DOHH2 (cell line): Measurements from ENCODE around the gene RPS8.

Experiments
- H3F3A ChIP-seq: fragments of 200-600 bp; sonication (generic), shearing (Covaris generic); 2 replicates; pipeline ENCODE4 v1.6.0; 2016; ENCODE audit warnings: antibody characterized with exemption, mild to moderate bottlenecking; ENCODE audit not compliant: control insufficient read depth, insufficient read depth
- H3K27ac ChIP-seq: fragments of 200-600 bp; sonication (generic); 2 replicates; pipeline ENCODE4 v1.5.1; 2014; ENCODE audit warnings: low read depth, mild to moderate bottlenecking, low read length, moderate library complexity
- H3K27me3 ChIP-seq: fragments of 200-600 bp; sonication (generic); 2 replicates; pipeline ENCODE4 v1.6.1; 2014; ENCODE audit warnings: mild to moderate bottlenecking, low read length, mixed read lengths; ENCODE audit not compliant: control insufficient read depth
- H3K36me3 ChIP-seq: fragments of 200-600 bp; sonication (generic); 2 replicates; pipeline ENCODE4 v1.6.1; 2014; ENCODE audit warnings: mild to moderate bottlenecking, low read length, moderate library complexity, mixed read lengths; ENCODE audit not compliant: control insufficient read depth
- H3K4me1 ChIP-seq: fragments of 200-600 bp; sonication (generic); 2 replicates; pipeline ENCODE4 v1.6.1; 2014; ENCODE audit warnings: mild to moderate bottlenecking, low read length, mixed read lengths; ENCODE audit not compliant: control insufficient read depth
- H3K4me2 ChIP-seq: fragments of 200-600 bp; sonication (generic); 2 replicates; pipeline ENCODE4 v1.6.0; 2014; ENCODE audit warnings: mild to moderate bottlenecking, low read length, moderate library complexity
- H3K4me3 ChIP-seq: fragments of 200-600 bp; sonication (generic); 2 replicates; pipeline ENCODE4 v1.5.1; 2014; ENCODE audit warnings: mild to moderate bottlenecking, low read length, mixed read lengths
- H3K79me2 ChIP-seq: fragments of 200-600 bp; sonication (generic); 2 replicates; pipeline ENCODE4 v1.6.1; 2014; ENCODE audit warnings: mild to moderate bottlenecking, low read length, mixed read lengths; ENCODE audit not compliant: control insufficient read depth
- H3K9me2 ChIP-seq: fragments of 200-600 bp; sonication (generic); replicated peaks from 2 replicates; pipeline ENCODE4 v1.6.1; 2014; ENCODE audit warnings: mild to moderate bottlenecking, low read length, mixed read lengths; ENCODE audit not compliant: control insufficient read depth
- H3K9me3 ChIP-seq: fragments of 200-600 bp; sonication (generic); 2 replicates; pipeline ENCODE4 v1.6.1; 2014; ENCODE audit warnings: antibody characterized with exemption, low read length, mixed read lengths; ENCODE audit not compliant: control insufficient read depth, insufficient read depth
- H4K20me1 ChIP-seq: fragments of 200-600 bp; sonication (generic); 2 replicates; pipeline ENCODE4 v1.6.0; 2014; ENCODE audit warnings: low read depth, mild to moderate bottlenecking, antibody characterized with exemption, low read length, moderate library complexity; ENCODE audit not compliant: control insufficient read depth, insufficient read depth
- EZH2phosphoT487 ChIP-seq: fragments of 200-600 bp; sonication (generic); IDR thresholded peaks from 2 replicates; pipeline ENCODE4 v1.6.1; 2017; ENCODE audit warnings: borderline replicate concordance, mild to moderate bottlenecking, antibody characterized with exemption, low read length, moderate library complexity, mixed read lengths
- TF ChIP-seq, protein P1 (sequence below): fragments of 200-600 bp; sonication (generic); IDR thresholded peaks from one replicate; pipeline ENCODE4 v1.5.1; 2014; ENCODE audit warnings: antibody characterized with exemption, mild to moderate bottlenecking, low read depth, low read length; ENCODE audit not compliant: poor library complexity, severe bottlenecking

The RPS8 gene

DNA sequence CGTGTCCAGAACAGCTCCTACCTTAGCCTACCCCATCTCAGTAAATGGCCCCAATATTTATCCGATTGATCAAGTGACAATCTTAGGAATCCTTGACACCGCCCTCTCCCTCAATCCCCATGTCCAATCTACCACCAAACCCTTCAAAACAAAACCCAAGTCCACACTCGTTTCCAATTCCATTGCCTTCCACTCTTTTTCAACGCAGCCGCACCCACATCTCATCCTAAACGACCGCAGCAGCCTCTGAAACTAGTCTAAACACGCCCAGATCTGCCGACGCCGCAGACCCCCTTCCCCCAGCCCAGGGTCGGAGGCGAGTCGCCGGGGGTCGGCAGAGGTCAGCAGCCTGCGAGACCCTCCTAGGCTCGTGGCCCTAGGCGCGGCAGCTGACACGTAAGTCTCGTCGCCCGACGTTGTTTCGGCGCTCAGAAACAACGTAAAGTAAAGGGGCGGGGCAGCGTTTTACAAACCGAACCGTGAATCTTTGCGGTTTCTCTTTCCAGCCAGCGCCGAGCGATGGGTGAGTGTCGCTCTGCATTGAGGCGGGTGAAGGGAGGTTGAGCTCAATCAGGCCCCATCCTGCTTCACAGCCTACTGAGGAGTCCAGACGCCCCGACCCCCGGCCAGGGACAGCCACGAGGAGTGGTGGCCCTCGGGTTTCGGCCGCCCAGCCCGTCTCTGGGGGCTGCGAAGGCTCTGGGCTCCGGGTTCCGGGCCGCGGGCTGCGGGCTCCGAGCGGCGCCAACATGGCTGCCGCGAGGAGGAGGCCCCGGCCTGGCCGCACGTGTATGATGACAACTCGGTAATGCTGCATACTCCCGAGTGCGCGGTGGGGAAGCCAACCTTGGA is at the start of gene RPS8:
Gene RPS8, plus strand, starts transcription at position 463 of the 852 bp plus-strand sequence. Its CDS starts 57 bp downstream, at position 520.
- H3K9me3 ChIP-seq: no peaks in the 10 kb centered on the region
- TF ChIP-seq, protein P1, sequence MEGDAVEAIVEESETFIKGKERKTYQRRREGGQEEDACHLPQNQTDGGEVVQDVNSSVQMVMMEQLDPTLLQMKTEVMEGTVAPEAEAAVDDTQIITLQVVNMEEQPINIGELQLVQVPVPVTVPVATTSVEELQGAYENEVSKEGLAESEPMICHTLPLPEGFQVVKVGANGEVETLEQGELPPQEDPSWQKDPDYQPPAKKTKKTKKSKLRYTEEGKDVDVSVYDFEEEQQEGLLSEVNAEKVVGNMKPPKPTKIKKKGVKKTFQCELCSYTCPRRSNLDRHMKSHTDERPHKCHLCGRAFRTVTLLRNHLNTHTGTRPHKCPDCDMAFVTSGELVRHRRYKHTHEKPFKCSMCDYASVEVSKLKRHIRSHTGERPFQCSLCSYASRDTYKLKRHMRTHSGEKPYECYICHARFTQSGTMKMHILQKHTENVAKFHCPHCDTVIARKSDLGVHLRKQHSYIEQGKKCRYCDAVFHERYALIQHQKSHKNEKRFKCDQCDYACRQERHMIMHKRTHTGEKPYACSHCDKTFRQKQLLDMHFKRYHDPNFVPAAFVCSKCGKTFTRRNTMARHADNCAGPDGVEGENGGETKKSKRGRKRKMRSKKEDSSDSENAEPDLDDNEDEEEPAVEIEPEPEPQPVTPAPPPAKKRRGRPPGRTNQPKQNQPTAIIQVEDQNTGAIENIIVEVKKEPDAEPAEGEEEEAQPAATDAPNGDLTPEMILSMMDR: no peak
- TF ChIP-seq EZH2phosphoT487: no peak
- no peaks in the 10 kb centered on the region for H3K27me3 ChIP-seq
- H3K4me3 ChIP-seq: peak within 1 kb of the TSS; percentile 99
- H3K27ac ChIP-seq: peak within 1 kb of the TSS; percentile 78
- peak within 1 kb of the TSS; percentile 74 for H3K4me2 ChIP-seq
- H3K9me2 ChIP-seq: no peaks in the 10 kb centered on the region
- H3K4me1 ChIP-seq: peaks cover 30% of the 10 kb centered on the region
- peaks cover 12% of the 10 kb centered on the region for H4K20me1 ChIP-seq
- peaks cover 54% of the 10 kb centered on the region for H3K79me2 ChIP-seq
- peaks cover 53% of the 10 kb centered on the region for H3F3A ChIP-seq
- peaks cover 54% of the 10 kb centered on the region for H3K36me3 ChIP-seq

DNA sequence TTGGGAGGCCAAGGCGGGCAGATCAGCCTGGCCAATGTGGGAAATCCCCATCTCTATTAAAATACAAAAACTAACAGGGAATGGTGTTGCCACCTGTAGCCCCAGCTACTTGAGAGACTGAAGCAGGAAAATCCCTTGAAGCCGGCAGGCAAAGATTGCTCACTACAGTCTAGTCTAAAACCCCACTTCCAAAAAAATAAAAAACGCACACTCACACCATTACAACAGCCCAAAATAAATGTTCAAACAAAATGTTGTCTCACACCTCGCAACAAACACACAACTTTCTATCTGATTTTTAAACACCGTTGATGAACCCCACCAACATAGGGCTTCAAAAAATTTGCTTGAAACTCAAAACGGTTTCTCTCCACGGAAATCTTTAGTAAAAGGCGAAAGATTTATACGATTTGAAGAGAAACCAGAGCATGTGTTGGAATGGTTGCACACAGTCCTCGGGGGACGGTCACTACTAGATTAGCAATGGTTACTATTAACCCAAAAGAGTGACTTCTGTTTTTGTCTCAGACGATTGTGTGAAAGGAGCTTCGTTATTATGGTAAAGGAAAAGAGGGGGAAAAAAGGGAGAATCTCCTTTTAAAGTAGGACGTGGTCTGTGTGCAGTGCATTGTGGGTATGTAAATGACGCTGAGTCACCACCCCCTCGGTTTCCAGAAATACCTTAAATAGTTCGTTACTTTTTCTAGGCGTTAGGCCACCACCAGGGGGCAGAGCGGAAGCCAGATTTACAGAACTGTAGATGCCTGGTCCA is 44.4 kb upstream of the RPS8 start, which contains the start of gene RNU5D-1:
Gene RNU5D-1, minus strand, starts transcription at position 430 of the 772 bp plus-strand sequence.
- peaks cover 26% of the 10 kb centered on the region for H3F3A ChIP-seq
- H3K4me2 ChIP-seq: peak within 1 kb of the TSS; percentile 79
- H3K4me1 ChIP-seq: peaks cover 50% of the 10 kb centered on the region
- H3K36me3 ChIP-seq: no peaks in the 10 kb centered on the region
- H3K27me3 ChIP-seq: no peaks in the 10 kb centered on the region
- H3K9me2 ChIP-seq: no peaks in the 10 kb centered on the region
- no peaks in the 10 kb centered on the region for H3K9me3 ChIP-seq
- peak within 1 kb of the TSS; percentile 97 for H3K27ac ChIP-seq
- peak within 1 kb of the TSS; percentile 60 for H3K4me3 ChIP-seq
- no peaks in the 10 kb centered on the region for H3K79me2 ChIP-seq
- H4K20me1 ChIP-seq: no peaks in the 10 kb centered on the region
- no peak for TF ChIP-seq EZH2phosphoT487
- TF ChIP-seq, protein P1: peak; percentile 83

DNA sequence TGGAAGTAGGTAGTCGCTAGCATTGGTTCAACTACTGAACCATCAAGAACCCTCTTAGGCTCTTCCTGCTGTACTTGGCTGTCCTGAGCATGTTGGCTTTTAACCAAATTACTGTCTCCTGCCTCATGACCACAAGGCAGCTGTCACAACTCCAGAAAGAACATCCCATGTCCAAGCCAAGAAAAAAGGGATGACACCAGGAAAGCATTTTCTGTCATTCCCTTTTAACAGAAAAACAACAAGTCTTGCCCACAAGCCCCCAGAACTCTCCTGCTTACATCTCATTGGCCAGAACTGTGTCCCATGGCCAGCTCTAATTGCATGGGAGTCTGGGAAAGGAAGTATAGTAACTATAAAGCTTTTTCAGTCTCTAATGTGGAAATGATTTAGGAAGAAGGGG is 42.0 kb upstream of the RPS8 start:
- no peaks in the 10 kb centered on the region for H4K20me1 ChIP-seq
- TF ChIP-seq, protein P1: no peak
- no peak for TF ChIP-seq EZH2phosphoT487
- H3K27me3 ChIP-seq: no peaks in the 10 kb centered on the region
- no peaks in the 10 kb centered on the region for H3K79me2 ChIP-seq
- no peaks in the 10 kb centered on the region for H3K9me2 ChIP-seq
- peaks cover 43% of the 10 kb centered on the region for H3K4me1 ChIP-seq
- no peaks in the 10 kb centered on the region for H3K36me3 ChIP-seq
- peak overlapping the region; percentile 38 for H3K4me2 ChIP-seq
- H3K9me3 ChIP-seq: no peaks in the 10 kb centered on the region
- no peak overlapping the region; the same call in 1 of the 2 replicates for H3K27ac ChIP-seq
- peaks cover 26% of the 10 kb centered on the region for H3F3A ChIP-seq
- peak overlapping the region; percentile 22; the same call in 1 of the 2 replicates for H3K4me3 ChIP-seq
